Hepatocyte (in vitro differentiated cells): ENCODE measurements around the gene PPP2R1B.

Source experiments
- EZH2phosphoT487 ChIP-seq: fragments of 200-600 bp; sonication (generic); IDR thresholded peaks from one replicate; pipeline ENCODE4 v1.6.1; 2018; ENCODE audit warnings: antibody characterized with exemption, mild to moderate bottlenecking, low read depth, moderate library complexity; ENCODE audit not compliant: unreplicated experiment, severe bottlenecking
- TF ChIP-seq, protein P1 (sequence below): fragments of 200-600 bp; sonication (generic); IDR thresholded peaks from 2 replicates; pipeline ENCODE4 v1.5.1; 2016; ENCODE audit warnings: antibody characterized with exemption, mild to moderate bottlenecking; ENCODE audit not compliant: poor library complexity

GRCh38 chr11:111792314-111792713 is 26.1 kb upstream of the PPP2R1B start:
- TF ChIP-seq, protein P1, sequence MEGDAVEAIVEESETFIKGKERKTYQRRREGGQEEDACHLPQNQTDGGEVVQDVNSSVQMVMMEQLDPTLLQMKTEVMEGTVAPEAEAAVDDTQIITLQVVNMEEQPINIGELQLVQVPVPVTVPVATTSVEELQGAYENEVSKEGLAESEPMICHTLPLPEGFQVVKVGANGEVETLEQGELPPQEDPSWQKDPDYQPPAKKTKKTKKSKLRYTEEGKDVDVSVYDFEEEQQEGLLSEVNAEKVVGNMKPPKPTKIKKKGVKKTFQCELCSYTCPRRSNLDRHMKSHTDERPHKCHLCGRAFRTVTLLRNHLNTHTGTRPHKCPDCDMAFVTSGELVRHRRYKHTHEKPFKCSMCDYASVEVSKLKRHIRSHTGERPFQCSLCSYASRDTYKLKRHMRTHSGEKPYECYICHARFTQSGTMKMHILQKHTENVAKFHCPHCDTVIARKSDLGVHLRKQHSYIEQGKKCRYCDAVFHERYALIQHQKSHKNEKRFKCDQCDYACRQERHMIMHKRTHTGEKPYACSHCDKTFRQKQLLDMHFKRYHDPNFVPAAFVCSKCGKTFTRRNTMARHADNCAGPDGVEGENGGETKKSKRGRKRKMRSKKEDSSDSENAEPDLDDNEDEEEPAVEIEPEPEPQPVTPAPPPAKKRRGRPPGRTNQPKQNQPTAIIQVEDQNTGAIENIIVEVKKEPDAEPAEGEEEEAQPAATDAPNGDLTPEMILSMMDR, result no peak
- TF ChIP-seq EZH2phosphoT487, result no peak
